Cardiac muscle cell (in vitro differentiated cells and primary cell): ENCODE data around the gene DOCK3. TPM values are rescaled to one million over a fixed set of nuclear protein-coding genes. Genes with fewer than 3 reads are reported as not detected.
A peak's percentile ranks its signal among the peaks of the same experiment; 100 is the strongest.

Experiments used
- DNase-seq, 2 donors: peaks; one replicate each; pipeline versions ENCODE4 v3.0.0 to v3.0.0-alpha.2; 2010 to 2017; ENCODE audit warnings: low read depth in 1 of 2, low spot score in 1 of 2
- H3K27ac ChIP-seq: fragments of 200-600 bp; sonication (generic); 2 replicates; pipeline ENCODE4 v1.5.1; 2016
- H3K27me3 ChIP-seq: fragments of 200-600 bp; sonication (generic); 2 replicates; pipeline ENCODE4 v1.6.0; 2016; ENCODE audit warnings: control low read depth
- H3K36me3 ChIP-seq: fragments of 200-600 bp; sonication (generic); 2 replicates; pipeline ENCODE4 v1.5.1; 2016; ENCODE audit warnings: control low read depth
- H3K4me1 ChIP-seq: fragments of 200-600 bp; sonication (generic); 2 replicates; pipeline ENCODE4 v1.8.1; 2017; ENCODE audit warnings: low read depth, mild to moderate bottlenecking, mixed run types
- H3K4me3 ChIP-seq: fragments of 200-600 bp; sonication (generic); 2 replicates; pipeline ENCODE4 v1.5.1; 2016; ENCODE audit warnings: mild to moderate bottlenecking
- H3K9me3 ChIP-seq: fragments of 200-600 bp; sonication (generic); 2 replicates; pipeline ENCODE4 v1.5.1; 2017; ENCODE audit warnings: low read depth, mild to moderate bottlenecking, control low read depth
- polyA plus RNA-seq: library from polyadenylated mRNA; unstranded; fragments of >200 nt; fragmentation: Nextera tagmentation; extraction: Ambion mirVana; gene quantifications from 2 replicates; pipeline ENCODE4 v1.2.1, GENCODE V29; 2016
- total RNA-seq: library from RNA; depleted of rRNA; stranded (reverse); fragments of >200 nt; gene quantifications from 2 replicates; pipeline ENCODE4 v1.2.3, GENCODE V29; 2016
- TF ChIP-seq, protein P1 (sequence below): IDR thresholded peaks from 2 replicates; pipeline ENCODE4 v1.5.1; 2012; ENCODE audit warnings: low read depth, mild to moderate bottlenecking, low read length

Gene DOCK3
- total and polyA plus RNA-seq, 2 experiments from 2014 or later = 0.56 to 1.3 TPM

DNA sequence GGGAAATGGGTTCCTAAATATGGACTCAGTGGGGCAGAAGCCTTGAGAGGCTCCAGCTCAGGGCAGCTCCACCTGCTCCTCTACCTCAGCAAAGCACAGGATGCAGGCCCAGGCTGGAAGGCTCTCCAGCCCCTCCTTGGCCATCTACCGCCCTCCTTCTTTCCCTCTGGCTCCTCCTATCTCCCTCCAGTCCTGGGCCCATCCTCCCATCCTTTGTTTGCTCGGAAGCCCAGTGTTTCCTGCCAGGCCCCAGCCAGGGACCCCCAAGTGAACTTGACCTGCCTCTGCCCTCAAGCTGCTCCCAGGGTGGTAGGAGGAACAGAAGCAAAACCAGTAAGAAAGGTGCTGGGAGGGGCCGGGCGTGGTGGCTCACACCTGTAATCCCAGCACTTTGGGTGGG is 37.7 kb upstream of the DOCK3 start:
- DNase-seq = no peak
- Histone ChIP-seq H3K4me1 (peaks cover 7% of the 10 kb centered on the region), H3K36me3 (no peaks in the 10 kb centered on the region), H3K9me3 (no peaks in the 10 kb centered on the region), H3K27me3 (no peaks in the 10 kb centered on the region), H3K4me3 (no peak overlapping the region), H3K27ac (no peak overlapping the region)
- TF ChIP-seq, protein P1, sequence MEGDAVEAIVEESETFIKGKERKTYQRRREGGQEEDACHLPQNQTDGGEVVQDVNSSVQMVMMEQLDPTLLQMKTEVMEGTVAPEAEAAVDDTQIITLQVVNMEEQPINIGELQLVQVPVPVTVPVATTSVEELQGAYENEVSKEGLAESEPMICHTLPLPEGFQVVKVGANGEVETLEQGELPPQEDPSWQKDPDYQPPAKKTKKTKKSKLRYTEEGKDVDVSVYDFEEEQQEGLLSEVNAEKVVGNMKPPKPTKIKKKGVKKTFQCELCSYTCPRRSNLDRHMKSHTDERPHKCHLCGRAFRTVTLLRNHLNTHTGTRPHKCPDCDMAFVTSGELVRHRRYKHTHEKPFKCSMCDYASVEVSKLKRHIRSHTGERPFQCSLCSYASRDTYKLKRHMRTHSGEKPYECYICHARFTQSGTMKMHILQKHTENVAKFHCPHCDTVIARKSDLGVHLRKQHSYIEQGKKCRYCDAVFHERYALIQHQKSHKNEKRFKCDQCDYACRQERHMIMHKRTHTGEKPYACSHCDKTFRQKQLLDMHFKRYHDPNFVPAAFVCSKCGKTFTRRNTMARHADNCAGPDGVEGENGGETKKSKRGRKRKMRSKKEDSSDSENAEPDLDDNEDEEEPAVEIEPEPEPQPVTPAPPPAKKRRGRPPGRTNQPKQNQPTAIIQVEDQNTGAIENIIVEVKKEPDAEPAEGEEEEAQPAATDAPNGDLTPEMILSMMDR = no peak

DNA sequence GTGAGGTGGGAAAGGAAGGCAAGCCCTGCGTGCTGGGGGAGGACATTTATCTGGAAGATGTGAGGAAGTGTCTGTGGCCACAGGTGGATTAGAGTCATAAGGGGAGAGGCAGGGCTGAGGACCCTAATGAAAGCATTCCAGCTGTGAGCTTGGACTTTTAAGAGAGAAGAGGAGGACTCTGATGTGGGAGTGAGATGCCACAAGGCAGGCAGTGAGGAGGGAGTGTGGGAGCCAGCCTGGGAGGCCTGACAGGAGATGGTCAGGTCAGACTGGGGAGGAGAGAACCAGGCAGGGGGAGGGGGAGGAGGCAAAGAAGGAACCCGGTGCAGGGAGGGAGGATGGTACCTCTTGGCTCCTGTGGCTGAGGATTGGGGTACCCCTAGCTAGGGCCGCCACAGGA is 36.8 kb upstream of the DOCK3 start:
- Histone ChIP-seq H3K9me3 (no peaks in the 10 kb centered on the region), H3K36me3 (no peaks in the 10 kb centered on the region), H3K4me3 (no peak overlapping the region), H3K27me3 (no peaks in the 10 kb centered on the region), H3K4me1 (peaks cover 7% of the 10 kb centered on the region), H3K27ac (no peak overlapping the region)
- DNase-seq = no peak
- TF ChIP-seq, protein P1 = no peak

DNA sequence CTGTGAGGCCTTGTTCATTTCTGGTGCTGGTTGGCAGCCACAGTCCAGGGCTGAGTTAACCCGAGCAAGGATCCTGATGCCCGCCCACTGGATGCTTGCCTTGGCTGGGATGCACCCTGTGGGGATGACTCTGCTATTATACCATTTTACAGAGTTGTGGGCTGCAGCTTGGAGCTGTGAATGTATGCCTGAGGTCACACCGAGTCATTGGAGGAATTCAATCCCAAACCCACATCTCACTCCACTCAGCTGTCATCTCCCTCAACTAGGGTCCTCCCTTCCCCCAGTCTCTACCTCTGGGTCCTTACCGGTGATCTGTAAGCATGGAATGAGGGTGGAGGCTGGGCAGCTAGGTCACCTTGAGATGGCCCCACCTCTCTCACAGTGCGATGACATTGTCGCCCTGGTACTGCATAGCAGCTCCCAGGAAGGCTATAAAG is 35.7 kb upstream of the DOCK3 start:
- Histone ChIP-seq H3K27me3 (no peaks in the 10 kb centered on the region), H3K9me3 (no peaks in the 10 kb centered on the region), H3K4me1 (peaks cover 8% of the 10 kb centered on the region), H3K27ac (no peak overlapping the region), H3K4me3 (no peak overlapping the region), H3K36me3 (no peaks in the 10 kb centered on the region)
- peak in 1 of 2 donors; percentile 35 for DNase-seq
- TF ChIP-seq, protein P1 = no peak

DNA sequence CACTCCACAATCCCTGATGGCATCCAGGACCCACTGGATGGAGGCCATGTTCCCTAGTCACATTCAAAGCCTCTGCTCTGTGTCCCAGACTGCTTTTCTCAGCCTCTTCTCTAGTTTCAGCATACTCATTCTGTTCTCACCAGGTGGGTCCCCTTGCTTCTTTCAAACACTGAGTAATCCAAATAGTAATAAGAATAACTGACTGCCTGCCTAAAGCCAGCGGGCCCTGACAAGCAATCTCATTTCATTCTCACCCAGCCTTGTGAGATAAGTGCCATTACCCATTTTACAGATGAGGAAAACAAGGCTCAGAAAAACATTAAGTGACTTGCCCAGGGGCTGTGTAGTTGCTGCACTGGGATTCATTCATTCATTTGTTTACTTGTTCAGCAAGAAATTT is 32.3 kb upstream of the DOCK3 start:
- peaks cover 4% of the 10 kb centered on the region for H3K36me3 ChIP-seq
- H3K4me1 ChIP-seq = peaks cover 10% of the 10 kb centered on the region
- H3K9me3 ChIP-seq = no peaks in the 10 kb centered on the region
- no peaks in the 10 kb centered on the region for H3K27me3 ChIP-seq
- no peak overlapping the region for H3K27ac ChIP-seq
- DNase-seq = no peak
- H3K4me3 ChIP-seq = no peak overlapping the region
- TF ChIP-seq, protein P1 = no peak

DNA sequence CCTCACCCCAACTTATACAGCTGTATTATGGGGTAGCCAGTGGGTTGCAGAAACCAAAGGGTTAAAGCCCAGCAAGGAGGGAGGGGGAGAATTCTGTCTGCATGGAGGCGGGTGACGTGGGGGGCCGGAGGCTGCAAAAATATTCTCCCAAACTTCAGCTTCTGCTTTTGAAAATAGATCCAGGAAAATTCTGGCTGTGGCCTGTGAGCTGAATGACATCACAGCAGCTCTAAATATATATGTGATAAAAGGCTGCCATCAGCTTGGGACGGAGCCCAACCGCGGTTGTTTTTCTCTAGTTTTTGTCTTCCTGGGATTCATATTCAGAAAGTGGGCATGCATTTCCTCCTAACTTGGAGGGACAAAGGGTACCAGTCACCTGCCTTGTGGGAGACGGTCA is 30.2 kb upstream of the DOCK3 start:
- peaks cover 30% of the 10 kb centered on the region for H3K4me1 ChIP-seq
- H3K27ac ChIP-seq = peak overlapping the region; percentile 79
- peak in 1 of 2 donors; percentile 30 for DNase-seq
- H3K4me3 ChIP-seq = no peak overlapping the region
- TF ChIP-seq, protein P1 = no peak
- no peaks in the 10 kb centered on the region for H3K9me3 ChIP-seq
- peaks cover 4% of the 10 kb centered on the region for H3K36me3 ChIP-seq
- H3K27me3 ChIP-seq = no peaks in the 10 kb centered on the region

DNA sequence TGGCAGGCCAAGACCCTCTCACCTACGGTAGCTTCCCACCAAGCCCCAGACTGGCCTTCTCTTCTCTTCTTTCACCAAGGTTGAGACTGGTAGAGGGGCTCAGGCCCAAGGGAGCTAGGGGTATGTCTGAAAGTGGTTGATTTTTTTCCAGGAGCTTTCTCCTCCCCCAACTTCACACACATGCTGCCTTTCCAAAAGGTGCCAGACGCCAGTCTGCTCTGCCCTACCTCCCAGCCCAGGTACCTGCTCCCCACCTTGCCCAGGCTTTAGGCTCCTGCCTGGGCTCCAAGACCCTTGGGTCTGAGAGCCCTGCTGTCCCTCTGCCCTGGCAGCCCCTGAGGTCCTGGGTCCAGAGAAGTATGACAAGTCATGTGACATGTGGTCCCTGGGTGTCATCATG is 29.3 kb upstream of the DOCK3 start:
- TF ChIP-seq, protein P1 = no peak
- no peaks in the 10 kb centered on the region for H3K9me3 ChIP-seq
- peaks cover 4% of the 10 kb centered on the region for H3K36me3 ChIP-seq
- peak overlapping the region; percentile 79 for H3K27ac ChIP-seq
- peaks cover 38% of the 10 kb centered on the region for H3K4me1 ChIP-seq
- H3K4me3 ChIP-seq = no peak overlapping the region
- no peaks in the 10 kb centered on the region for H3K27me3 ChIP-seq
- DNase-seq = no peak
